ENCODE results near the gene HYAL4. TPM values are rescaled to one million over a fixed set of nuclear protein-coding genes. Genes with fewer than 3 reads are reported as not detected.

The HYAL4 gene
- polyA plus RNA-seq, 1 donor from 2014 or later: not detected

DNA sequence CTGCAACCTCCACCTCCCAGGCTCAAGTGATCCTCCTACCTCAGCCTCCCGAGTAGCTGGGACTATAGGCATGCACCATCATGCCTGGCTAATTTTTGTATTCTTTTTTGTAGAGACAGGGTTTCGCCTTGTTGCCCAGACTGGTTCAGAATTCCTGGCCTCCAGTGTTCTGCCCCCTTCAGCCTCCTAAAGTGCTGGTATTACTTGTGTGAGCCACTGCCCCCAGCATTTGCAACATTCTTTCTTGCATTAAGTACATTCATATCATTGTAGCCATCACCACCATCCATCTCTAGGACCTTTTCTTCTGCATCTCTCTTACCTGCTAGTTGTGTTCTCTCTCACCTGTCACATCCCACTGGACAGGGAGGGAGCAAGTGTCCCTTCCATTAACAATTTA, 35.5 kb upstream of the HYAL4 start:
- no peaks in the 10 kb centered on the region for H3K27me3 ChIP-seq (ENCODE audit: insufficient read depth, low read depth, low read length)
- H3K9me2 ChIP-seq (ENCODE audit: insufficient read depth, low read length): no peaks in the 10 kb centered on the region
- H3K4me3 ChIP-seq (ENCODE audit: low read length): no peak overlapping the region
- no peaks in the 10 kb centered on the region for H3K9me3 ChIP-seq (ENCODE audit: low read length)
- no peak overlapping the region for H3K4me2 ChIP-seq (ENCODE audit: low read length)
- no peak for TF ChIP-seq TAF1 (IDR thresholded peaks at IDR 0.05; ENCODE audit: low read depth)
- no peak for TF ChIP-seq MXI1 (conservative IDR thresholded peaks at IDR 0.05; ENCODE audit: poor library complexity, severe bottlenecking)
- TF ChIP-seq SMC3 (conservative IDR thresholded peaks at IDR 0.05; ENCODE audit: poor library complexity): no peak
- TF ChIP-seq, protein P1, sequence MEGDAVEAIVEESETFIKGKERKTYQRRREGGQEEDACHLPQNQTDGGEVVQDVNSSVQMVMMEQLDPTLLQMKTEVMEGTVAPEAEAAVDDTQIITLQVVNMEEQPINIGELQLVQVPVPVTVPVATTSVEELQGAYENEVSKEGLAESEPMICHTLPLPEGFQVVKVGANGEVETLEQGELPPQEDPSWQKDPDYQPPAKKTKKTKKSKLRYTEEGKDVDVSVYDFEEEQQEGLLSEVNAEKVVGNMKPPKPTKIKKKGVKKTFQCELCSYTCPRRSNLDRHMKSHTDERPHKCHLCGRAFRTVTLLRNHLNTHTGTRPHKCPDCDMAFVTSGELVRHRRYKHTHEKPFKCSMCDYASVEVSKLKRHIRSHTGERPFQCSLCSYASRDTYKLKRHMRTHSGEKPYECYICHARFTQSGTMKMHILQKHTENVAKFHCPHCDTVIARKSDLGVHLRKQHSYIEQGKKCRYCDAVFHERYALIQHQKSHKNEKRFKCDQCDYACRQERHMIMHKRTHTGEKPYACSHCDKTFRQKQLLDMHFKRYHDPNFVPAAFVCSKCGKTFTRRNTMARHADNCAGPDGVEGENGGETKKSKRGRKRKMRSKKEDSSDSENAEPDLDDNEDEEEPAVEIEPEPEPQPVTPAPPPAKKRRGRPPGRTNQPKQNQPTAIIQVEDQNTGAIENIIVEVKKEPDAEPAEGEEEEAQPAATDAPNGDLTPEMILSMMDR (IDR thresholded peaks at IDR 0.05; ENCODE audit: poor library complexity, severe bottlenecking): no peak
- TF ChIP-seq, protein P2, sequence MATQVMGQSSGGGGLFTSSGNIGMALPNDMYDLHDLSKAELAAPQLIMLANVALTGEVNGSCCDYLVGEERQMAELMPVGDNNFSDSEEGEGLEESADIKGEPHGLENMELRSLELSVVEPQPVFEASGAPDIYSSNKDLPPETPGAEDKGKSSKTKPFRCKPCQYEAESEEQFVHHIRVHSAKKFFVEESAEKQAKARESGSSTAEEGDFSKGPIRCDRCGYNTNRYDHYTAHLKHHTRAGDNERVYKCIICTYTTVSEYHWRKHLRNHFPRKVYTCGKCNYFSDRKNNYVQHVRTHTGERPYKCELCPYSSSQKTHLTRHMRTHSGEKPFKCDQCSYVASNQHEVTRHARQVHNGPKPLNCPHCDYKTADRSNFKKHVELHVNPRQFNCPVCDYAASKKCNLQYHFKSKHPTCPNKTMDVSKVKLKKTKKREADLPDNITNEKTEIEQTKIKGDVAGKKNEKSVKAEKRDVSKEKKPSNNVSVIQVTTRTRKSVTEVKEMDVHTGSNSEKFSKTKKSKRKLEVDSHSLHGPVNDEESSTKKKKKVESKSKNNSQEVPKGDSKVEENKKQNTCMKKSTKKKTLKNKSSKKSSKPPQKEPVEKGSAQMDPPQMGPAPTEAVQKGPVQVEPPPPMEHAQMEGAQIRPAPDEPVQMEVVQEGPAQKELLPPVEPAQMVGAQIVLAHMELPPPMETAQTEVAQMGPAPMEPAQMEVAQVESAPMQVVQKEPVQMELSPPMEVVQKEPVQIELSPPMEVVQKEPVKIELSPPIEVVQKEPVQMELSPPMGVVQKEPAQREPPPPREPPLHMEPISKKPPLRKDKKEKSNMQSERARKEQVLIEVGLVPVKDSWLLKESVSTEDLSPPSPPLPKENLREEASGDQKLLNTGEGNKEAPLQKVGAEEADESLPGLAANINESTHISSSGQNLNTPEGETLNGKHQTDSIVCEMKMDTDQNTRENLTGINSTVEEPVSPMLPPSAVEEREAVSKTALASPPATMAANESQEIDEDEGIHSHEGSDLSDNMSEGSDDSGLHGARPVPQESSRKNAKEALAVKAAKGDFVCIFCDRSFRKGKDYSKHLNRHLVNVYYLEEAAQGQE (IDR thresholded peaks at IDR 0.05; ENCODE audit: borderline replicate concordance): no peak
- TF ChIP-seq EP300 (conservative IDR thresholded peaks at IDR 0.05; ENCODE audit: poor library complexity, severe bottlenecking): no peak
- H3K27ac ChIP-seq (ENCODE audit: low read length): no peak overlapping the region
- H3K9ac ChIP-seq (ENCODE audit: low read length): no peak overlapping the region
- no peaks in the 10 kb centered on the region for H3K79me2 ChIP-seq (replicated peaks; ENCODE audit: insufficient read depth, low read length)
- no peaks in the 10 kb centered on the region for H3K36me3 ChIP-seq (ENCODE audit: insufficient read depth, low read length)
- no peaks in the 10 kb centered on the region for H4K20me1 ChIP-seq (ENCODE audit: insufficient read depth)
- H2AFZ ChIP-seq (ENCODE audit: low read depth, low read length): no peak overlapping the region
- no peaks in the 10 kb centered on the region for H3F3A ChIP-seq (ENCODE audit: insufficient read depth, low read length, poor library complexity, severe bottlenecking)

DNA sequence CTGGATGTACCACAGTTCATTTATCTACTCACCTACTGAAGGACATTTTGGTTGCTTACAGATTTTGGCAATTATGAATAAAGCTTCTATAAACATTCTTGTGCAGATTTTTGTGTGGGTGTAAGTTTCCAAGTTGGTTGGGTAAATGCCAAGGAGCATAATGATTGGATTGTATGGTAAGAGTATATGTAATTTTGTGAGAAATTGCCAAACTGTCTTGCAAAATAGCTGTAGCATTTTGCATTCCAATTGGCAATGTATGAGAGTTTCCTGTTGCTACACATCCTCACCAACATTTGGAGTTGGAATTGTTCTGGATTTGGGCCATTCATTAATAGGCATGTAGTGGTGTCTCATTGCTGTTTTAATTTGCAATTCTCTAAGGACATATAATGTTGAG, 33.9 kb upstream of the HYAL4 start:
- Histone ChIP-seq H3K9me3 (ENCODE audit: low read length) (no peaks in the 10 kb centered on the region), H3K4me2 (ENCODE audit: low read length) (no peak overlapping the region), H3K4me3 (ENCODE audit: low read length) (no peak overlapping the region), H3K9ac (ENCODE audit: low read length) (no peak overlapping the region), H3K27me3 (ENCODE audit: insufficient read depth, low read depth, low read length) (no peaks in the 10 kb centered on the region), H3F3A (ENCODE audit: insufficient read depth, low read length, poor library complexity, severe bottlenecking) (no peaks in the 10 kb centered on the region), H3K36me3 (ENCODE audit: insufficient read depth, low read length) (no peaks in the 10 kb centered on the region), H3K79me2 (replicated peaks; ENCODE audit: insufficient read depth, low read length) (no peaks in the 10 kb centered on the region), H3K9me2 (ENCODE audit: insufficient read depth, low read length) (no peaks in the 10 kb centered on the region), H2AFZ (ENCODE audit: low read depth, low read length) (no peak overlapping the region), H4K20me1 (ENCODE audit: insufficient read depth) (no peaks in the 10 kb centered on the region), H3K27ac (ENCODE audit: low read length) (no peak overlapping the region)
- TF ChIP-seq EP300 (conservative IDR thresholded peaks at IDR 0.05; ENCODE audit: poor library complexity, severe bottlenecking): no peak
- no peak for TF ChIP-seq MXI1 (conservative IDR thresholded peaks at IDR 0.05; ENCODE audit: poor library complexity, severe bottlenecking)

DNA sequence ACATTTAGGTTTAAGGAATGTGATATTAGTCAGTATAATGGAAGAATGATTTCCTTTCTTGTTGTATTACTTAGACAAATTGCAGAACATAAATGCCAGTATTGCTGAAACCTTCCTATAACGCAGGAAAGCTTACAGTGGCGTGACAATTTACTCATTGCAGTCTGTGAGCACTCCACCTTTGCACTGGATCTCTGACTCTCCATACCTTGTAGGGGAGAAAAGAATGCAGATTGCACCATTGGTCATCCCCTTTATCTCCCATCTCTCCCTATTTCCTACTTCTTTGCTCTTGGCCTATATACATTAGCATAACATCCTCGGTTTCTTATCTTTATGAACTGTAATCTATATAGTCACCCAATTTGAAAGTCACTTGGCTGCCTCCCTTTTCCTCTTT, 28.1 kb upstream of the HYAL4 start:
- Histone ChIP-seq H3K4me2 (ENCODE audit: low read length) (no peak overlapping the region), H2AFZ (ENCODE audit: low read depth, low read length) (no peak overlapping the region), H3K9ac (ENCODE audit: low read length) (no peak overlapping the region), H3K27ac (ENCODE audit: low read length) (no peak overlapping the region), H3K79me2 (replicated peaks; ENCODE audit: insufficient read depth, low read length) (no peaks in the 10 kb centered on the region), H3F3A (ENCODE audit: insufficient read depth, low read length, poor library complexity, severe bottlenecking) (no peaks in the 10 kb centered on the region), H4K20me1 (ENCODE audit: insufficient read depth) (no peaks in the 10 kb centered on the region), H3K4me3 (ENCODE audit: low read length) (no peak overlapping the region), H3K9me3 (ENCODE audit: low read length) (no peaks in the 10 kb centered on the region), H3K36me3 (ENCODE audit: insufficient read depth, low read length) (no peaks in the 10 kb centered on the region), H3K27me3 (ENCODE audit: insufficient read depth, low read depth, low read length) (no peaks in the 10 kb centered on the region), H3K9me2 (ENCODE audit: insufficient read depth, low read length) (no peaks in the 10 kb centered on the region)
- TF ChIP-seq MXI1 (conservative IDR thresholded peaks at IDR 0.05; ENCODE audit: poor library complexity, severe bottlenecking) (no peak), SMC3 (conservative IDR thresholded peaks at IDR 0.05; ENCODE audit: poor library complexity) (no peak)
